ENCODE data around the gene ECSIT.
A peak's percentile ranks its signal among the peaks of the same experiment; 100 is the strongest.

Gene ECSIT

GRCh38 chr19:11550265-11550664 lies 21.3 kb upstream of the ECSIT start:
- no peak for DNase-seq

- DNase-seq: no peak
These were observed 20.5 kb upstream of the ECSIT start for GRCh38 chr19:11549386-11549953.

- DNase-seq: no peak
These were observed 19.2 kb upstream of the ECSIT start for GRCh38 chr19:11547929-11548700.

GRCh38 chr19:11541238-11541637 lies 12.3 kb upstream of the ECSIT start:
- no peak for DNase-seq

GRCh38 chr19:11540645-11541044 lies 11.7 kb upstream of the ECSIT start:
- DNase-seq: no peak

- DNase-seq: no peak
These were observed 10.8 kb upstream of the ECSIT start for GRCh38 chr19:11539495-11540365.

GRCh38 chr19:11538232-11539036 lies 9.5 kb upstream of the ECSIT start, which contains the start of gene CNN1:
CNN1 (plus strand) TSS chr19:11538851; CDS start chr19:11538928, 77 bp downstream.
- no peak for DNase-seq

- peak; percentile 92 for DNase-seq
These were observed 7.1 kb upstream of the ECSIT start for GRCh38 chr19:11535792-11536595.

GRCh38 chr19:11534948-11535347 lies 6.0 kb upstream of the ECSIT start:
- no peak for DNase-seq

- DNase-seq: no peak
These were observed 5.6 kb upstream of the ECSIT start for GRCh38 chr19:11534538-11534937.

- peak; percentile 70 for DNase-seq
These were observed 1.5 kb upstream of the ECSIT start for GRCh38 chr19:11530432-11530831.

- no peak for DNase-seq
These were observed 9.8 kb downstream of the ECSIT start for GRCh38 chr19:11519138-11519537.

GRCh38 chr19:11513946-11514345 lies 15.0 kb downstream of the ECSIT start:
- DNase-seq: no peak

- DNase-seq: no peak
These were observed 18.5 kb downstream of the ECSIT start for GRCh38 chr19:11510444-11510843.

- no peak for DNase-seq
These were observed 21.4 kb downstream of the ECSIT start for GRCh38 chr19:11507370-11508078.

GRCh38 chr19:11506967-11507366 lies 22.0 kb downstream of the ECSIT start:
- no peak for DNase-seq

GRCh38 chr19:11506101-11506555 lies 22.8 kb downstream of the ECSIT start:
- DNase-seq: no peak

- peak; percentile 97 for DNase-seq
These were observed 23.3 kb downstream of the ECSIT start, which contains the start of gene ZNF653 for GRCh38 chr19:11505504-11506100. ZNF653 (minus strand) TSS chr19:11505839; CDS start chr19:11505786, 53 bp downstream.

GRCh38 chr19:11505032-11505503 lies 23.9 kb downstream of the ECSIT start:
- peak; percentile 98 for DNase-seq

GRCh38 chr19:11504502-11505031 lies 24.4 kb downstream of the ECSIT start:
- DNase-seq: no peak
